Stomach (tissue), 4 donors: Measurements from ENCODE around the gene EMC1.

Experiments
- CTCF ChIP-seq, 7 experiments: fragments of 450-650 bp in 4 of 7; fragments of 200-600 bp in 3 of 7; sonication (generic) in 3 of 7; IDR thresholded peaks; one replicate each; pipeline ENCODE4 v1.5.1; 2016 to 2019; ENCODE audit warnings: antibody characterized with exemption in 7 of 7, control low read depth in 2 of 7, mild to moderate bottlenecking in 1 of 7
- POLR2AphosphoS5 ChIP-seq, 3 donors: sonication (generic); formaldehyde crosslinking; IDR thresholded peaks; one replicate each; pipeline ENCODE4 v1.6.1; 2016; ENCODE audit warnings: antibody characterized with exemption in 3 of 3

- no peak for TF ChIP-seq CTCF (IDR thresholded peaks at IDR 0.05)
- peak; percentile 98 to 99 (median 99) for TF ChIP-seq POLR2AphosphoS5 (IDR thresholded peaks at IDR 0.05)
These were observed 41.1 kb downstream of the EMC1 start, which contains the start of gene UBR4 for GRCh38 chr1:19209990-19210771.
